ENCODE data around the gene EVC2.

The EVC2 gene

GRCh38 chr4:5524446-5525299 is 183.7 kb downstream of the EVC2 start:
- DNase-seq (ENCODE audit: low read depth) = peak; percentile 64
- H3K4me3 ChIP-seq (replicated peaks; ENCODE audit: low read depth, low read length) = no peak overlapping the region
- TF ChIP-seq, protein P1, sequence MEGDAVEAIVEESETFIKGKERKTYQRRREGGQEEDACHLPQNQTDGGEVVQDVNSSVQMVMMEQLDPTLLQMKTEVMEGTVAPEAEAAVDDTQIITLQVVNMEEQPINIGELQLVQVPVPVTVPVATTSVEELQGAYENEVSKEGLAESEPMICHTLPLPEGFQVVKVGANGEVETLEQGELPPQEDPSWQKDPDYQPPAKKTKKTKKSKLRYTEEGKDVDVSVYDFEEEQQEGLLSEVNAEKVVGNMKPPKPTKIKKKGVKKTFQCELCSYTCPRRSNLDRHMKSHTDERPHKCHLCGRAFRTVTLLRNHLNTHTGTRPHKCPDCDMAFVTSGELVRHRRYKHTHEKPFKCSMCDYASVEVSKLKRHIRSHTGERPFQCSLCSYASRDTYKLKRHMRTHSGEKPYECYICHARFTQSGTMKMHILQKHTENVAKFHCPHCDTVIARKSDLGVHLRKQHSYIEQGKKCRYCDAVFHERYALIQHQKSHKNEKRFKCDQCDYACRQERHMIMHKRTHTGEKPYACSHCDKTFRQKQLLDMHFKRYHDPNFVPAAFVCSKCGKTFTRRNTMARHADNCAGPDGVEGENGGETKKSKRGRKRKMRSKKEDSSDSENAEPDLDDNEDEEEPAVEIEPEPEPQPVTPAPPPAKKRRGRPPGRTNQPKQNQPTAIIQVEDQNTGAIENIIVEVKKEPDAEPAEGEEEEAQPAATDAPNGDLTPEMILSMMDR (IDR thresholded peaks at IDR 0.05; ENCODE audit: low read length, missing control alignments) = no peak

DNA sequence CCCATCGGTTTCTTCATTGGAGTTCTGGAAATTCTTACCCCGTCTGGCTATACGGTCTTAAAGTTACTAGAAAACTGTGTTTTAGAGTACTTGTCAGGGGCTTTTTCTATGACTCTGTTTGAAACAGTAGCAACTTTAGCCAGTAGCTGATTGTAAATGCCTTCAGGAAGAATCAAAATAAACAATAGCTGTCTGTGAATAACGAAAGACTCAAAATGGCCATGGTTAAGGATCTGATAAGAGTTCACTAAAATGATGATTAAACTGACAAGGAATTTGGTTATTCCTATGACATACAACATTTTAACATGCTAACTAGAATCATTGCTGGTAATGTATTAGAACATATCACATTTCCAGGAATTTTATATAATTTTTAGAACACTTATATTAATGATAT is 191.0 kb downstream of the EVC2 start:
- H3K4me3 ChIP-seq (replicated peaks; ENCODE audit: low read depth, low read length) = no peak overlapping the region
- TF ChIP-seq, protein P1 (IDR thresholded peaks at IDR 0.05; ENCODE audit: low read length, missing control alignments) = no peak
- DNase-seq (ENCODE audit: low read depth) = no peak

- TF ChIP-seq, protein P1 (IDR thresholded peaks at IDR 0.05; ENCODE audit: low read length, missing control alignments) = no peak
- no peak overlapping the region for H3K4me3 ChIP-seq (replicated peaks; ENCODE audit: low read depth, low read length)
- no peak for DNase-seq (ENCODE audit: low read depth)
Measured at GRCh38 chr4:5515646-5516045, 192.7 kb downstream of the EVC2 start.

Measured in fibroblast of pulmonary artery (primary cell).